Subcutaneous preadipocyte (primary cell): Measurements from ENCODE around the gene RNF121. TPM values are rescaled to one million over a fixed set of nuclear protein-coding genes. Genes with fewer than 3 reads are reported as not detected.

Experiments
- total RNA-seq: library from RNA; depleted of rRNA; stranded (reverse); fragments of >200 nt; gene quantifications from 2 replicates; pipeline ENCODE4 v1.2.3, GENCODE V29; 2012

RNF121 gene
- 12.5 and 17.4 TPM in 2 replicates for total RNA-seq

DNA sequence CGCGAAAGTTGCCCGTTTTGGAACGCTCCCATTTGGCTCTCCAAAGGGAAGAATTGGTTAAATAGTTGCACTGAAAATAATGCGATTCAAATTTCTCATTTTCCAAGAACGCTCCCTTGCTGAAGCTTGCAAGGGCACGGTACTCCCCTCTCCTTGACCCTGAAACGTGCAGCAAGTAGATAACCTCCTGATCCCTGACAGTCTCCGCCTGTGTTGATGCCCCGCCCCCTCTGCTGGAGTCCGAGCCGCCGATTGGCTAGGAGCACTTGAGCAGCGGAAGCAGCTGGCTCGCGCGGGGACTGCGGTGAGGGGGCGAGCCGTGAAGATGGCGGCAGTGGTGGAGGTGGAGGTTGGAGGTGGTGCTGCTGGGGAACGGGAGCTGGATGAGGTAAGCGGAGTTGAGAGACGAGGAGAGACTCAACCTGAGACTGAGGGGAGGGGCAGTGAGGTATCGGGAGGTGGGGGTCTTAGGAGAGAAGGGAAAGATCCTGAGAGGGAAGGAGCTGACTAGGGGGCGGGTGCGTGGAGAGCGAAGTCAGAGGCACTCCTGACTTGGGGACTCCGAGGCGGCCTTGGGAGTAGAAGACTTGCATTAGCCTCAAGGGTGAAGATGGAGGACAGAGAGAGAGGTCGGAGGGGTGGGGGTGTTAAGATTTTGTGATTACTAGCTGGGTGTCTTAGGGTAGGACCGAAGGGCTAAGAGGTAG is at the start of gene RNF121:
Gene RNF121, plus strand, starts transcription at position 310 of the 707 bp plus-strand sequence. Its CDS starts 16 bp downstream, at position 326.

DNA sequence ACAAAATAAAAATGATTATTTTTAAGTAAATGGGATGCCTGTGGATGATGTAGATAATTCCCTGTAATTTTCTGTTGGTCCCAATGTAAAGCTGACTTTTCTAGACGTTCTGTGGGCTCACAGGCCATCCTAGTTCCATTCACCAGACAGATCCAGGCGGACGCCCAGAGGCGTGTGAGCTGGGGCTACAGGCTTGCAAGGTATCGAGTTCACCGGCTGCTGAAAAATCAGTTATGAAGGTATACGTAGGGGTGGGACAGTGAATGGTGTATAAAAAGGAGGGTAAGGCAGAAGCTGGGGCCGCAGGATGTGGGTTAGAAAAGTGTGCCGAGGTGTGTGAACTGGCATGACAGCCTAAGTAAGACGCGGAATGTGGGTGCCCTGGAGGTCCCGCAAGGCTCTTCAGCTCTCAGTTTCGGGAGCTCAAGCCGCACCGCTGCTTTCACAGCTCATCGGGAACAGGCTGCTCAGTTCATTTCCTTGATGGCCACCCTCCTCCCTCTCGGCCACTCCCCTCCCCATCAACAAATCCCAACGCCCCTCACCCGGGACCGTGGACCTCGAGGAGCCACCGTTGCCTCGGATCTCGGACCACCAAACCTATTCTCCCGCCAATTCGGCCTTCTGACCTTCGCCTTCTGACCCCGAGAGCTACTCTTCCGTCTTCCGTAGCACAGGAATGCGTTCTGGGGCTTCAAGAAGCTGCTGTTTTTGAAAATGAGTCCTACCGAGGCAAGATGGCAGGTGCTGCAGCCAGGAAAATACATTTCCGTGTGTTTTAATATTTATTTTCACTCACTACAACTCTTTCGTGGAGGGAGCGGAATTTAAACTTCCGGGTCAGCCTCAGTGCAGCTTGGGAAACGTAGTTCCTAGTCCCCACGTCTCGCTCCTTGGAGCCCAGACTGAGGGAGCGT is 768 bp upstream of the RNF121 start, which contains the start of gene XNDC1N:
Gene XNDC1N, minus strand, starts transcription at position 775 of the 917 bp plus-strand sequence. CDS start 5,241 bp downstream, outside the sequence.

DNA sequence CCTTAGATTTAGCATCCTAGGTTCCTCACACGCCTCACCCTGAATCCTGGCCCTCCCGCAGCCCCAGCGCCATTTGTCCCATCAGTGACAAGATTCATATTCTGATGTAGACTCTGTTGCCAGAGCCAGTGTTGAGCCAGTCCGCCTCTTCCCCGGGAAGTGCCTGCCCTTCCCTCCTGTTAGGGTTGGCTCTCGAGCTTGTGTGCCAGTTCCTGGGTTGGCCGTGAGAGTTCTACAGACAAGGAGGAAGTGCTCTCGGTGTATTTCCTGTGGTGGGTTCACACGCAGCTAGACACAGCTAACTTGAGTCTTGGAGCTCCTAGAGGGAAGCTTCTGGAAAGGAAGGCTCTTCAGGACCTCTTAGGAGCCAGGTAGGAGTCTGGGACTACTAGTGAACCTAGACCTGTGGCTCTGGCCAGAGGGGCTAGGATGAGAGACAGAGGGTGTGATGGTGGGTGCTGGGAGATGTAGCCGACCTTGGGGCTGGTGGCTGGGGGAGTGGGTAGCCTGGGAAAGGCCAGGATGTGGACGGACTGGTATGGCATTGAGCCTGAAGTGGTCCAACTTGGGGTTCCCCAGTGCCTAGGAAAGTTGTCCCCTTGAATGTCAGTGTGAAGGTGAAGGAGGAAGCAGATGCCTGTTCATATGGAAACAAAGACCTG is 69.9 kb downstream of the RNF121 start, which contains the start of gene IL18BP:
Gene IL18BP, plus strand, starts transcription at position 261 of the 662 bp plus-strand sequence. CDS start 1,076 bp downstream, outside the sequence.

Other genes starting within 250 kb of the RNF121 start
- not detected in 2 replicates for gene DEFB108B, start 95.8 kb upstream of the RNF121 start, total RNA-seq
- gene DEFB131B, start 50.6 kb upstream of the RNF121 start, total RNA-seq = not detected in 2 replicates
- gene XNDC1N, start 452 bp upstream of the RNF121 start, total RNA-seq = 6.6 and 12.3 TPM in 2 replicates
- 2.2 and 3.5 TPM in 2 replicates for gene IL18BP, start 69.9 kb downstream of the RNF121 start, total RNA-seq
- gene NUMA1, start 151.5 kb downstream of the RNF121 start, total RNA-seq = 104 and 145 TPM in 2 replicates
- gene LRRC51, start 151.8 kb downstream of the RNF121 start, total RNA-seq = 5.9 and 6.2 TPM in 2 replicates
- 103 and 134 TPM in 2 replicates for gene LAMTOR1, start 174.3 kb downstream of the RNF121 start, total RNA-seq
- under 0.01 TPM in 1 of 2 replicates, not detected in the other for gene TOMT, start 176.9 kb downstream of the RNF121 start, total RNA-seq
- 21.1 and 38.6 TPM in 2 replicates for gene ANAPC15, start 183.6 kb downstream of the RNF121 start, total RNA-seq
- 0.39 and 1.1 TPM in 2 replicates for gene FOLR3, start 206.7 kb downstream of the RNF121 start, total RNA-seq